ENCODE data around the gene CUL4B. TPM values are rescaled to one million over a fixed set of nuclear protein-coding genes. Genes with fewer than 3 reads are reported as not detected.

Gene CUL4B
- total and polyA plus RNA-seq, 10 of the 15 experiments (the other 5 are each of a cell fraction or from before 2014, with no cell fraction given): 11.0 to 37.3 (median 24.4) TPM

DNA sequence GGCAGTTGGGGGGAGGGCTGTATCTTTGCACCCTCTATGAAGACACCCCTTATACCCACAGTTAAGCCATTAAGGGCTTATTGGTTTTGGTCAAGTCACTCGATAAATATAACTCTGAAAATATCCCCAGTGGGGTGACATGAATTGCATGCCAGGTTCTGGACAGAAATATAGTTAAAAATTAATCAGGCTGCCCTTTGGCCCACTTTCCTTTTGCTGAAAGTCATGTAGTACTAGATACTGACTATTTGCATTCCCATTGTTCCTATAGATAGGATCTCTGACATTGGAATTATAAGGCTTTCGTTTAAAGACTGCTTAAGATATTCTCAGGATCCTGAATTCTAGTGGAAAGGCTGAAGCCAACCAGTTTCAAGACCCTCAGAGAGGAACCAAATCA is 48.1 kb downstream of the CUL4B start:
- intact Hi-C loops (cut with micrococcal nuclease; ENCODE audit: unreplicated experiment): no loop called here

More for the DNA sequence above, 48.1 kb downstream of the CUL4B start:
- no TSS peak for BruUV-seq (replicated peaks)
- H3K27ac ChIP-seq (ENCODE audit: control insufficient read depth, insufficient read depth): no peak overlapping the region
- in situ Hi-C loops (cut with MboI): loop anchor here (25.0 kb wide), 2 partner anchors 250 to 1075 kb away; no protein-coding TSS in a partner anchor
- DNase-seq (ENCODE audit: low read depth, low spot score) (no peak), FAIRE-seq (no peak), ATAC-seq (no peak)
- H4K20me1 ChIP-seq (ENCODE audit: control insufficient read depth, insufficient read depth): no peaks in the 10 kb centered on the region
- no peaks in the 10 kb centered on the region for H3K27me3 ChIP-seq (replicated peaks in 1 of 2; ENCODE audit: control insufficient read depth in 2 of 2, insufficient read depth in 2 of 2, low read length in 1 of 2)
- no peaks in the 10 kb centered on the region for H3K4me1 ChIP-seq (ENCODE audit: control insufficient read depth, insufficient read depth, low read length)
- SMC1A ChIA-PET (ENCODE audit: uncharacterized antibody, unreplicated experiment): interaction anchor here (0.6 kb wide), 1 partner anchor 28 kb away, joined by 3 read pairs; no protein-coding TSS in a partner anchor
- no peaks in the 10 kb centered on the region for H3K9me3 ChIP-seq (replicated peaks; ENCODE audit: control insufficient read depth, insufficient read depth, low read length)
- CTCF ChIA-PET: interaction anchor here (0.7 to 1.2 kb wide), 2 partner anchors 14 to 241 kb away, joined by 3 to 4 read pairs; no protein-coding TSS in a partner anchor
- no peak overlapping the region for H2AFZ ChIP-seq (ENCODE audit: control insufficient read depth, low read depth, low read length)
- POLR2A ChIA-PET: no interaction called here
- RAD21 ChIA-PET (ENCODE audit: unreplicated experiment): interaction anchor here (1.1 kb wide), 1 partner anchor 151 kb away, joined by 4 read pairs; no protein-coding TSS in a partner anchor
- no peak overlapping the region for H3K9ac ChIP-seq (ENCODE audit: control insufficient read depth, insufficient read depth, low read length)
- WGBS (ENCODE audit: insufficient coverage, insufficient replicate concordance, low lambda C conversion rate, missing lambda C conversion rate): 54% methylated on average over 2 of the region's 2 CpGs
- H3K79me2 ChIP-seq (ENCODE audit: control insufficient read depth, insufficient read depth, low read length): no peaks in the 10 kb centered on the region
- no peak overlapping the region for H3K4me2 ChIP-seq (ENCODE audit: control insufficient read depth, insufficient read depth)
- H3K4me3 ChIP-seq: no peak overlapping the region
- no peaks in the 10 kb centered on the region for H3K36me3 ChIP-seq (ENCODE audit: control insufficient read depth in 2 of 2, insufficient read depth in 2 of 2, low read length in 1 of 2)
- TF ChIP-seq HDAC2 (IDR thresholded peaks at IDR 0.05) (no peak), BMI1 (IDR thresholded peaks at IDR 0.05; ENCODE audit: borderline replicate concordance) (no peak), MYB (IDR thresholded peaks at IDR 0.05; ENCODE audit: borderline replicate concordance, low read depth, low read length) (no peak), IKZF2 (IDR thresholded peaks at IDR 0.05) (no peak), EP300 (IDR thresholded peaks at IDR 0.05; ENCODE audit: borderline replicate concordance in 1 of 2, control insufficient read depth in 1 of 2, low read depth in 2 of 2, low read length in 2 of 2) (no peak), POLR2A (IDR thresholded peaks at IDR 0.05; ENCODE audit: low read depth, low read length) (no peak), POLR2AphosphoS5 (IDR thresholded peaks at IDR 0.05; ENCODE audit: low read length) (no peak), ZNF217 (IDR thresholded peaks at IDR 0.05) (no peak), EZH2 (IDR thresholded peaks at IDR 0.05; ENCODE audit: borderline replicate concordance, control insufficient read depth, low read depth, low read length) (no peak), CBFB (IDR thresholded peaks at IDR 0.05; ENCODE audit: low read depth) (no peak), SMC3 (IDR thresholded peaks at IDR 0.05; ENCODE audit: borderline replicate concordance, low read length) (no peak), ZNF24 (IDR thresholded peaks at IDR 0.05) (no peak)
- TF ChIP-seq, protein P1, sequence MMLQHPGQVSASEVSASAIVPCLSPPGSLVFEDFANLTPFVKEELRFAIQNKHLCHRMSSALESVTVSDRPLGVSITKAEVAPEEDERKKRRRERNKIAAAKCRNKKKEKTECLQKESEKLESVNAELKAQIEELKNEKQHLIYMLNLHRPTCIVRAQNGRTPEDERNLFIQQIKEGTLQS (IDR thresholded peaks at IDR 0.05; ENCODE audit: borderline replicate concordance, extremely low read depth, low read depth, low read length): no peak
- TF ChIP-seq, protein P2, sequence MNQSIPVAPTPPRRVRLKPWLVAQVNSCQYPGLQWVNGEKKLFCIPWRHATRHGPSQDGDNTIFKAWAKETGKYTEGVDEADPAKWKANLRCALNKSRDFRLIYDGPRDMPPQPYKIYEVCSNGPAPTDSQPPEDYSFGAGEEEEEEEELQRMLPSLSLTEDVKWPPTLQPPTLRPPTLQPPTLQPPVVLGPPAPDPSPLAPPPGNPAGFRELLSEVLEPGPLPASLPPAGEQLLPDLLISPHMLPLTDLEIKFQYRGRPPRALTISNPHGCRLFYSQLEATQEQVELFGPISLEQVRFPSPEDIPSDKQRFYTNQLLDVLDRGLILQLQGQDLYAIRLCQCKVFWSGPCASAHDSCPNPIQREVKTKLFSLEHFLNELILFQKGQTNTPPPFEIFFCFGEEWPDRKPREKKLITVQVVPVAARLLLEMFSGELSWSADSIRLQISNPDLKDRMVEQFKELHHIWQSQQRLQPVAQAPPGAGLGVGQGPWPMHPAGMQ (IDR thresholded peaks at IDR 0.05; ENCODE audit: borderline replicate concordance): no peak
- TF ChIP-seq, protein P3, sequence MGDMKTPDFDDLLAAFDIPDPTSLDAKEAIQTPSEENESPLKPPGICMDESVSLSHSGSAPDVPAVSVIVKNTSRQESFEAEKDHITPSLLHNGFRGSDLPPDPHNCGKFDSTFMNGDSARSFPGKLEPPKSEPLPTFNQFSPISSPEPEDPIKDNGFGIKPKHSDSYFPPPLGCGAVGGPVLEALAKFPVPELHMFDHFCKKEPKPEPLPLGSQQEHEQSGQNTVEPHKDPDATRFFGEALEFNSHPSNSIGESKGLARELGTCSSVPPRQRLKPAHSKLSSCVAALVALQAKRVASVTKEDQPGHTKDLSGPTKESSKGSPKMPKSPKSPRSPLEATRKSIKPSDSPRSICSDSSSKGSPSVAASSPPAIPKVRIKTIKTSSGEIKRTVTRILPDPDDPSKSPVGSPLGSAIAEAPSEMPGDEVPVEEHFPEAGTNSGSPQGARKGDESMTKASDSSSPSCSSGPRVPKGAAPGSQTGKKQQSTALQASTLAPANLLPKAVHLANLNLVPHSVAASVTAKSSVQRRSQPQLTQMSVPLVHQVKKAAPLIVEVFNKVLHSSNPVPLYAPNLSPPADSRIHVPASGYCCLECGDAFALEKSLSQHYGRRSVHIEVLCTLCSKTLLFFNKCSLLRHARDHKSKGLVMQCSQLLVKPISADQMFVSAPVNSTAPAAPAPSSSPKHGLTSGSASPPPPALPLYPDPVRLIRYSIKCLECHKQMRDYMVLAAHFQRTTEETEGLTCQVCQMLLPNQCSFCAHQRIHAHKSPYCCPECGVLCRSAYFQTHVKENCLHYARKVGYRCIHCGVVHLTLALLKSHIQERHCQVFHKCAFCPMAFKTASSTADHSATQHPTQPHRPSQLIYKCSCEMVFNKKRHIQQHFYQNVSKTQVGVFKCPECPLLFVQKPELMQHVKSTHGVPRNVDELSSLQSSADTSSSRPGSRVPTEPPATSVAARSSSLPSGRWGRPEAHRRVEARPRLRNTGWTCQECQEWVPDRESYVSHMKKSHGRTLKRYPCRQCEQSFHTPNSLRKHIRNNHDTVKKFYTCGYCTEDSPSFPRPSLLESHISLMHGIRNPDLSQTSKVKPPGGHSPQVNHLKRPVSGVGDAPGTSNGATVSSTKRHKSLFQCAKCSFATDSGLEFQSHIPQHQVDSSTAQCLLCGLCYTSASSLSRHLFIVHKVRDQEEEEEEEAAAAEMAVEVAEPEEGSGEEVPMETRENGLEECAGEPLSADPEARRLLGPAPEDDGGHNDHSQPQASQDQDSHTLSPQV (IDR thresholded peaks at IDR 0.05): no peak
- TF ChIP-seq, protein P4, sequence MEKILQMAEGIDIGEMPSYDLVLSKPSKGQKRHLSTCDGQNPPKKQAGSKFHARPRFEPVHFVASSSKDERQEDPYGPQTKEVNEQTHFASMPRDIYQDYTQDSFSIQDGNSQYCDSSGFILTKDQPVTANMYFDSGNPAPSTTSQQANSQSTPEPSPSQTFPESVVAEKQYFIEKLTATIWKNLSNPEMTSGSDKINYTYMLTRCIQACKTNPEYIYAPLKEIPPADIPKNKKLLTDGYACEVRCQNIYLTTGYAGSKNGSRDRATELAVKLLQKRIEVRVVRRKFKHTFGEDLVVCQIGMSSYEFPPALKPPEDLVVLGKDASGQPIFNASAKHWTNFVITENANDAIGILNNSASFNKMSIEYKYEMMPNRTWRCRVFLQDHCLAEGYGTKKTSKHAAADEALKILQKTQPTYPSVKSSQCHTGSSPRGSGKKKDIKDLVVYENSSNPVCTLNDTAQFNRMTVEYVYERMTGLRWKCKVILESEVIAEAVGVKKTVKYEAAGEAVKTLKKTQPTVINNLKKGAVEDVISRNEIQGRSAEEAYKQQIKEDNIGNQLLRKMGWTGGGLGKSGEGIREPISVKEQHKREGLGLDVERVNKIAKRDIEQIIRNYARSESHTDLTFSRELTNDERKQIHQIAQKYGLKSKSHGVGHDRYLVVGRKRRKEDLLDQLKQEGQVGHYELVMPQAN (conservative IDR thresholded peaks at IDR 0.05): no peak

All from GM12878 (cell line).